ENCODE results near the gene INPP5A. TPM values are rescaled to one million over a fixed set of nuclear protein-coding genes. Genes with fewer than 3 reads are reported as not detected.
A peak's percentile ranks its signal among the peaks of the same experiment; 100 is the strongest.

Gene INPP5A
- total RNA-seq, 2 experiments from 2014 or later, result 7.4 to 7.5 TPM

GRCh38 chr10:132630666-132631337, 93.2 kb downstream of the INPP5A start:
- H3K36me3 Mint-ChIP-seq, result no peaks in the 10 kb centered on the region
- H3K4me3 Mint-ChIP-seq, result no peak overlapping the region
- H3K27me3 Mint-ChIP-seq, result no peaks in the 10 kb centered on the region
- no peak for DNase-seq
- H3K9me3 Mint-ChIP-seq, result no peaks in the 10 kb centered on the region
- CTCF ChIA-PET, result no interaction called here
- H3K27ac Mint-ChIP-seq, result no peak overlapping the region
- intact Hi-C loops (cut with micrococcal nuclease), result no loop called here
- POLR2A ChIA-PET, result no interaction called here
- peaks cover 18% of the 10 kb centered on the region for H3K4me1 Mint-ChIP-seq (ENCODE audit: low read depth)

GRCh38 chr10:132631338-132631735, 93.8 kb downstream of the INPP5A start:
- H3K27me3 Mint-ChIP-seq, result no peaks in the 10 kb centered on the region
- no peak overlapping the region for H3K4me3 Mint-ChIP-seq
- no peak overlapping the region for H3K27ac Mint-ChIP-seq
- intact Hi-C loops (cut with micrococcal nuclease), result no loop called here
- H3K4me1 Mint-ChIP-seq (ENCODE audit: low read depth), result peaks cover 18% of the 10 kb centered on the region
- H3K9me3 Mint-ChIP-seq, result no peaks in the 10 kb centered on the region
- POLR2A ChIA-PET, result no interaction called here
- DNase-seq, result no peak
- no peaks in the 10 kb centered on the region for H3K36me3 Mint-ChIP-seq
- CTCF ChIA-PET, result no interaction called here

GRCh38 chr10:132632091-132632561, 94.5 kb downstream of the INPP5A start:
- intact Hi-C loops (cut with micrococcal nuclease), result no loop called here
- no peak for DNase-seq
- H3K9me3 Mint-ChIP-seq, result no peaks in the 10 kb centered on the region
- H3K4me1 Mint-ChIP-seq (ENCODE audit: low read depth), result peaks cover 18% of the 10 kb centered on the region
- POLR2A ChIA-PET, result no interaction called here
- H3K4me3 Mint-ChIP-seq, result no peak overlapping the region
- H3K27me3 Mint-ChIP-seq, result no peaks in the 10 kb centered on the region
- no peaks in the 10 kb centered on the region for H3K36me3 Mint-ChIP-seq
- H3K27ac Mint-ChIP-seq, result no peak overlapping the region
- CTCF ChIA-PET, result no interaction called here

GRCh38 chr10:132632851-132633684, 95.5 kb downstream of the INPP5A start:
- DNase-seq, result no peak
- intact Hi-C loops (cut with micrococcal nuclease), result no loop called here
- Mint-ChIP-seq H3K4me1 (ENCODE audit: low read depth) (peaks cover 20% of the 10 kb centered on the region), H3K9me3 (no peaks in the 10 kb centered on the region), H3K36me3 (no peaks in the 10 kb centered on the region), H3K4me3 (no peak overlapping the region), H3K27ac (no peak overlapping the region), H3K27me3 (no peaks in the 10 kb centered on the region)
- CTCF ChIA-PET, result interaction anchor here (0.9 to 2.4 kb wide), 2 partner anchors 22 to 173 kb away, joined by 3 to 16 read pairs; no protein-coding TSS in a partner anchor
- POLR2A ChIA-PET, result no interaction called here

- H3K9me3 Mint-ChIP-seq, result no peaks in the 10 kb centered on the region
- POLR2A ChIA-PET, result no interaction called here
- H3K4me3 Mint-ChIP-seq, result no peak overlapping the region
- no peak overlapping the region for H3K27ac Mint-ChIP-seq
- peaks cover 20% of the 10 kb centered on the region for H3K4me1 Mint-ChIP-seq (ENCODE audit: low read depth)
- CTCF ChIA-PET, result interaction anchor here (0.9 to 2.4 kb wide), 2 partner anchors 20 to 175 kb away, joined by 3 to 16 read pairs; no protein-coding TSS in a partner anchor
- DNase-seq, result no peak
- H3K27me3 Mint-ChIP-seq, result no peaks in the 10 kb centered on the region
- H3K36me3 Mint-ChIP-seq, result no peaks in the 10 kb centered on the region
- intact Hi-C loops (cut with micrococcal nuclease), result no loop called here
Observed at GRCh38 chr10:132634241-132634946, 96.8 kb downstream of the INPP5A start.

GRCh38 chr10:132634947-132635271, 97.3 kb downstream of the INPP5A start:
- Mint-ChIP-seq H3K9me3 (no peaks in the 10 kb centered on the region), H3K27ac (no peak overlapping the region), H3K27me3 (no peaks in the 10 kb centered on the region), H3K4me3 (no peak overlapping the region), H3K4me1 (ENCODE audit: low read depth) (peaks cover 17% of the 10 kb centered on the region), H3K36me3 (no peaks in the 10 kb centered on the region)
- intact Hi-C loops (cut with micrococcal nuclease), result no loop called here
- DNase-seq, result no peak
- CTCF ChIA-PET, result interaction anchor here (2.4 kb wide), 1 partner anchor 175 kb away, joined by 16 read pairs; no protein-coding TSS in a partner anchor
- POLR2A ChIA-PET, result no interaction called here

GRCh38 chr10:132636358-132636757, 98.8 kb downstream of the INPP5A start:
- intact Hi-C loops (cut with micrococcal nuclease), result no loop called here
- H3K36me3 Mint-ChIP-seq, result no peaks in the 10 kb centered on the region
- peaks cover 17% of the 10 kb centered on the region for H3K4me1 Mint-ChIP-seq (ENCODE audit: low read depth)
- DNase-seq, result no peak
- CTCF ChIA-PET, result interaction anchor here (1.1 to 1.6 kb wide), 2 partner anchors 176 to 177 kb away, joined by 3 to 9 read pairs; no protein-coding TSS in a partner anchor
- H3K27me3 Mint-ChIP-seq, result no peaks in the 10 kb centered on the region
- no peak overlapping the region for H3K4me3 Mint-ChIP-seq
- H3K27ac Mint-ChIP-seq, result no peak overlapping the region
- POLR2A ChIA-PET, result no interaction called here
- no peaks in the 10 kb centered on the region for H3K9me3 Mint-ChIP-seq

GRCh38 chr10:132637477-132638129, 100.0 kb downstream of the INPP5A start:
- H3K27me3 Mint-ChIP-seq, result no peaks in the 10 kb centered on the region
- ChIA-PET POLR2A (no interaction called here), CTCF (interaction anchor here (0.6 to 1.3 kb wide), 2 partner anchors 178 to 574 kb away, joined by 3 to 9 read pairs; no protein-coding TSS in a partner anchor)
- no peaks in the 10 kb centered on the region for H3K9me3 Mint-ChIP-seq
- peaks cover 17% of the 10 kb centered on the region for H3K4me1 Mint-ChIP-seq (ENCODE audit: low read depth)
- no peak overlapping the region for H3K27ac Mint-ChIP-seq
- DNase-seq, result peak; percentile 22
- intact Hi-C loops (cut with micrococcal nuclease), result loop anchor here (1.0 kb wide), 1 partner anchor 179 kb away; no protein-coding TSS in a partner anchor
- no peak overlapping the region for H3K4me3 Mint-ChIP-seq
- H3K36me3 Mint-ChIP-seq, result no peaks in the 10 kb centered on the region

- DNase-seq, result no peak
- ChIA-PET POLR2A (no interaction called here), CTCF (interaction anchor here (0.7 to 1.3 kb wide), 3 partner anchors 113 to 179 kb away, joined by 3 to 9 read pairs (median 3); no protein-coding TSS in a partner anchor)
- no peak overlapping the region for H3K27ac Mint-ChIP-seq
- H3K9me3 Mint-ChIP-seq, result no peaks in the 10 kb centered on the region
- intact Hi-C loops (cut with micrococcal nuclease), result loop anchor here (1.0 kb wide), 1 partner anchor 180 kb away; no protein-coding TSS in a partner anchor
- H3K4me3 Mint-ChIP-seq, result no peak overlapping the region
- no peaks in the 10 kb centered on the region for H3K27me3 Mint-ChIP-seq
- H3K4me1 Mint-ChIP-seq (ENCODE audit: low read depth), result peaks cover 17% of the 10 kb centered on the region
- no peaks in the 10 kb centered on the region for H3K36me3 Mint-ChIP-seq
Observed at GRCh38 chr10:132638130-132638515, 100.5 kb downstream of the INPP5A start.

- DNase-seq, result no peak
- Mint-ChIP-seq H3K4me3 (no peak overlapping the region), H3K27ac (no peak overlapping the region), H3K4me1 (ENCODE audit: low read depth) (peaks cover 16% of the 10 kb centered on the region), H3K27me3 (no peaks in the 10 kb centered on the region), H3K36me3 (no peaks in the 10 kb centered on the region), H3K9me3 (no peaks in the 10 kb centered on the region)
- ChIA-PET POLR2A (interaction anchor here (0.6 kb wide), 1 partner anchor 163 kb away, joined by 4 read pairs; no protein-coding TSS in a partner anchor), CTCF (interaction anchor here (1.0 to 1.1 kb wide), 2 partner anchors 115 to 179 kb away, joined by 3 read pairs; no protein-coding TSS in a partner anchor)
- intact Hi-C loops (cut with micrococcal nuclease), result no loop called here
Observed at GRCh38 chr10:132639470-132639869, 101.9 kb downstream of the INPP5A start.

- ChIA-PET CTCF (interaction anchor here (1.0 kb wide), 1 partner anchor 180 kb away, joined by 3 read pairs; no protein-coding TSS in a partner anchor), POLR2A (no interaction called here)
- Mint-ChIP-seq H3K36me3 (no peaks in the 10 kb centered on the region), H3K9me3 (no peaks in the 10 kb centered on the region), H3K27ac (no peak overlapping the region), H3K4me3 (no peak overlapping the region), H3K27me3 (no peaks in the 10 kb centered on the region), H3K4me1 (ENCODE audit: low read depth) (peaks cover 12% of the 10 kb centered on the region)
- DNase-seq, result no peak
- intact Hi-C loops (cut with micrococcal nuclease), result no loop called here
Observed at GRCh38 chr10:132640326-132641125, 102.9 kb downstream of the INPP5A start.
